Choroid plexus epithelial cell (primary cell): ENCODE measurements around the gene SREBF1.
A peak's percentile ranks its signal among the peaks of the same experiment; 100 is the strongest.

Source experiments
- DNase-seq: peaks from one replicate; pipeline ENCODE4 v3.0.0-alpha.2; 2010; ENCODE audit warnings: low read depth
- H3K4me3 ChIP-seq: 2 replicates; pipeline ENCODE4 v1.5.1; 2011; ENCODE audit warnings: low read depth, mild to moderate bottlenecking, control low read depth, low read length, moderate library complexity
- CTCF ChIP-seq: conservative IDR thresholded peaks from 2 replicates; pipeline ENCODE4 v1.5.1; 2011; ENCODE audit warnings: low read depth, mild to moderate bottlenecking, control low read depth, inconsistent platforms, low read length, moderate library complexity

The SREBF1 gene

GRCh38 chr17:17820046-17820445 lies 16.7 kb downstream of the SREBF1 start:
- DNase-seq: no peak
- H3K4me3 ChIP-seq: no peak overlapping the region
- no peak for TF ChIP-seq CTCF

DNA sequence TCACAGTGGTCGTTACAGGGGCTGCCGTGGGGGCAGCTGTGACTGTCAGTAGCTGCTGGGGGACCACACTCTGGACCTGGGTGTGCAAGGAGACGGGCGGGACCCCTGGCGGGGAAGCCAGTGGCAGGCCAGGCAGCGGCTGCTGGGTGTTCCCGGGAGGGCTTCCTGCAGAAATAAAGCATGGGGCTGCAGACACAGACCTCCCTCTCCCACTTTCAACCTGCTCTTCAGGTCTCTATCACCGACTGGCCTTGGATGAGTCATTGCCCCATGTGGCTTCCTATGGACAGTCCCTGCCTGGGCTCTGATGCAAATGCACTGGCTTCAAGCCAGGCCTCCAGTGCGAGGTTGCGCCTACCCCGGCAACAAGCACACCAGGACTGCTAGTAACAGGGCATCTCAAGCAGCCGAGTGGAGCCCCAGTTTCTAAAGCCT lies 17.2 kb downstream of the SREBF1 start:
- no peak for TF ChIP-seq CTCF
- H3K4me3 ChIP-seq: no peak overlapping the region
- peak; percentile 98 for DNase-seq

DNA sequence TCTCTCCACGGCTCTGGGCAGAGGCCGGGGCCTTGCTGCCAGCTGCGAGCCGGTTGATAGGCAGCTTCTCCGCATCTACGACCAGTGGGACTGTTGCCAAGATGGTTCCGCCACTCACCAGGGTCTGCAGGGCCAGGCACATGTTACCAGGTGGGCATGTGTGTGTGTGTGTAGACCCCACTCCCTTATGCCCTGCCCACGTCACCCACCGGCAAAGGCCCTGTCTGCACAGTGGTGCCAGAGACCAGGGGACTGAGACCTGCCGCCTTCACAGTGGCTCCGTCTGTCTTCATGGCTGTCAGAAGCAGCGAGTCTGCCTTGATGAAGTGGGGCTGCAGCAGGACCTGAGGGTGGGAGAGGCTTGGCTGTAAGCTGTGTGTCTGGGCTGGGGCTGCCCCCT lies 17.7 kb downstream of the SREBF1 start:
- DNase-seq: no peak
- no peak for TF ChIP-seq CTCF
- H3K4me3 ChIP-seq: no peak overlapping the region

DNA sequence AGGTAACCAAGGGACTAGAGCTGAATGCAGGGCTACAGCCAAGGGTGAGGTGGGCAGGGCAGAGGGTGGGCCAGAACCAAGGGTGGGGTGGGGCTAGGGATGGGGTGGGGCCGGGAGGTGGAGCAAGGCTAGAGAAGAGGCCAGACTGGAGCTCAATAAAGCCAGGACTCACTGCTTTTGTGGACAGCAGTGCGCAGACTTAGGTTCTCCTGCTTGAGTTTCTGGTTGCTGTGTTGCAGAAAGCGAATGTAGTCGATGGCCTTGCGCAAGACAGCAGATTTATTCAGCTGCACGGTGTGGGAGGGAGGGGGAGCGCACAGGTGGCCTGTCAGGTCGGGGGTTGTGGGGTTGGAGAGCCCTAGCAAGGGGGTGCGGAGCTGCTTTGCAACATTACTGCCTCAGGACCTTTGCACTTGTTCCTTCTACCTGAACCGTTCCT lies 18.7 kb downstream of the SREBF1 start:
- no peak for TF ChIP-seq CTCF
- no peak overlapping the region for H3K4me3 ChIP-seq
- DNase-seq: peak; percentile 48

DNA sequence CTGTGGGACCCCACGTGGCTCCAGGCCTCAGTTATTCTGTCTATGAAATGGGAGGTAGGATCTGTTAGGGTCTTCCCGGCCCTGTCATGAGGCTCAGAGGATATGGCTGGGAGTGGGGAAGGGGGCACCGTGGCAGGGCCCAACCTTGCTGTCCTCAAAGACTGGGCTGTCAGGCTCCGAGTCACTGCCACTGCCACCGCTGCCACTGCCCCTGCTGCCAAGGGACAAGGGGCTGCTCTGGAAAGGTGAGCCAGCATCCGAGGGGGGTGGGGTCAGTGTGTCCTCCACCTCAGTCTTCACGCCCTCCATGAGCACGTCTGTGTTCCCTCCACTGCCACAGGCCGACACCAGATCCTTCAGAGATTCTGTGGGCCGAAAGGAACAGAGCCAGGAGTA lies 19.2 kb downstream of the SREBF1 start:
- no peak overlapping the region for H3K4me3 ChIP-seq
- DNase-seq: no peak
- no peak for TF ChIP-seq CTCF

DNA sequence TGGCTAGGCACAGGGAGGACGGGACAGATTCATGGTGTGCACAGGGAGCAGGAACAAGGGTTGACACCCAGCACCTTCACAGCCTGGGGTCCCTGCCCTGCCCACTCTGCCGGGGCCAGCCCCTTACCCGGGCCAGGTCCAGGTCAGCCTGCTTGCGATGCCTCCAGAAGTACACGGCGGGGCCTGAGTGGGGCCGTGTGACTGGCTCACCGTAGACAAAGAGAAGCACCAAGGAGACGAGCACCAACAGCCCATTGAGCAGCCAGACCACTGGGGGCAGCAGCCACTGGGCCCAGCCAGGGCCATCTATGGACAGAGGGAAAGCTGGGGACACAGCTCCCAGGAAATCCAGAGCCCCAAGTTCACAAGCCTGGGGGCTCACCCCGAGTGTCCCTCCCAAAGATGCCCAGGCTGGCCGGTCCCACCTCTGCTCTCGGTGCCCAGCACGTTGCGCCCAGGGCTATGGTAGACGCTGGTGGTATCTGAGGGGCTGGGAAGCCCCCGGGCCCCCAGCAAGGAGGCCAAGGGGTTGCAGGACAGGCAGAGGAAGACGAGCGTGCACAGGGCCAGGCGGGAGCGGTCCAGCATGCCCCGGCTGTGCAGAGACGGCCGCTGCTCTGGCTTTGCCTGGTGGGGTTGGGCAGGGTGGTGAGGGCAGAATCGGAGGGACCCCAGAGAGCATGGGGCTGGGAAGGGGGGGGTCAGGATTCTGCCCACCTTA lies 19.8 kb downstream of the SREBF1 start:
- H3K4me3 ChIP-seq: no peak overlapping the region
- DNase-seq: no peak
- TF ChIP-seq CTCF: peak; percentile 36

DNA sequence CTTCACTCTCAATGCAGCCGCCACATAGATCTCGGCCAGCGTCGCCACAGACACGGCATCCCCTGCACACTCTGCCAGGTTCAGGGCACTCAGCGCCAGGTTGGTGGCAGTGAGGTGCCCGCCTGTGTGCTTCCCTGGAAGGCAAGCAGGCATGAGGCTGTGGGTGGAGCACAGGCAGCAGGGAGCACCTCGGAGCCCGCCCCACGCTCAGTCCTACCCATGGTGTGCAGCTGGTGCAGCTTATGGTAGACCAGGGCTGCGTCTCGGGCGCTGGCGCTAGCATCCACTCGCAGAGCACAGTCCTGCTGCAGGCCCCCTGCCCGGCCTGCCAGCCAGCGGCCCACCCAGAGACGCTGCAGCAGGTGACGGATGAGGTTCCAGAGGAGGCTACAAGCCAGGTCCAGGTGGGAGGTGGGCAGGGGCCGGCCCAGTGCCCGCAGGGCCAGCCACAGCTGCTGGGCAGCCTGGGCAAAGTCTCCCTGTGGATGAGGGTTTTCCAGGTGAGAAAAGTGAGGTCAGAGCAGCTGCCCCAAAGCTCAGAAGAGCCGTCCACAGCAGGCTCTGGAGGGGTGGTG lies 20.5 kb downstream of the SREBF1 start:
- no peak overlapping the region for H3K4me3 ChIP-seq
- TF ChIP-seq CTCF: no peak
- no peak for DNase-seq
